Neural progenitor cell (in vitro differentiated cells): ENCODE results near the gene LRR1. TPM values are rescaled to one million over a fixed set of nuclear protein-coding genes. Genes with fewer than 3 reads are reported as not detected.

Experiments used
- DNase-seq: peaks from one replicate; pipeline ENCODE4 v3.0.0-alpha.2; 2016; ENCODE audit warnings: low spot score
- H2AFZ ChIP-seq: fragments of 200-600 bp; sonication (generic); replicated peaks from 2 replicates; pipeline ENCODE4 v1.6.1; 2016; ENCODE audit warnings: antibody characterized with exemption
- H3F3A ChIP-seq: fragments of 200-600 bp; sonication (generic); 2 replicates; pipeline ENCODE4 v1.6.1; 2016; ENCODE audit warnings: antibody characterized with exemption, low read depth
- H3K27ac ChIP-seq: fragments of 200-600 bp; sonication (generic); 2 replicates; pipeline ENCODE4 v1.5.1; 2016; ENCODE audit warnings: mild to moderate bottlenecking
- H3K27me3 ChIP-seq: fragments of 200-600 bp; sonication (generic); 2 replicates; pipeline ENCODE4 v1.6.1; 2016; ENCODE audit warnings: mild to moderate bottlenecking, moderate library complexity
- H3K36me3 ChIP-seq: fragments of 200-600 bp; sonication (generic); 2 replicates; pipeline ENCODE4 v1.5.1; 2016
- H3K4me1 ChIP-seq: fragments of 200-600 bp; sonication (generic); 2 replicates; pipeline ENCODE4 v1.6.1; 2016; ENCODE audit warnings: mixed run types
- H3K4me2 ChIP-seq: fragments of 200-600 bp; sonication (generic); 2 replicates; pipeline ENCODE4 v1.6.1; 2016
- H3K4me3 ChIP-seq: fragments of 200-600 bp; sonication (generic); 2 replicates; pipeline ENCODE4 v1.5.1; 2016
- H3K79me2 ChIP-seq: fragments of 200-600 bp; sonication (generic); 2 replicates; pipeline ENCODE4 v1.6.1; 2016; ENCODE audit warnings: low read depth
- H3K9ac ChIP-seq: fragments of 200-600 bp; sonication (generic); 2 replicates; pipeline ENCODE4 v1.6.1; 2016
- H3K9me3 ChIP-seq: fragments of 200-600 bp; sonication (generic); 2 replicates; pipeline ENCODE4 v1.5.1; 2016; ENCODE audit warnings: low read depth
- H4K20me1 ChIP-seq: fragments of 200-600 bp; sonication (generic); 2 replicates; pipeline ENCODE4 v1.6.1; 2016; ENCODE audit warnings: low read depth
- H3K27ac Mint-ChIP-seq: 3 replicates; pipeline ENCODE4 v1.8.0; 2021; ENCODE audit warnings: mixed read lengths
- H3K27me3 Mint-ChIP-seq: 2 replicates; pipeline ENCODE4 v1.8.0; 2022; ENCODE audit warnings: low read depth, mild to moderate bottlenecking, inconsistent platforms, moderate library complexity, mixed read lengths; ENCODE audit not compliant: insufficient read depth
- H3K36me3 Mint-ChIP-seq: 3 replicates; pipeline ENCODE4 v1.8.0; 2021; ENCODE audit warnings: mixed read lengths
- H3K4me1 Mint-ChIP-seq: 3 replicates; pipeline ENCODE4 v1.8.0; 2021; ENCODE audit warnings: mixed read lengths
- H3K4me3 Mint-ChIP-seq: 3 replicates; pipeline ENCODE4 v1.8.0; 2021; ENCODE audit warnings: mild to moderate bottlenecking, moderate library complexity, mixed read lengths
- H3K9me3 Mint-ChIP-seq: 3 replicates; pipeline ENCODE4 v1.8.0; 2020; ENCODE audit warnings: mixed read lengths
- EZH2 ChIP-seq: fragments of 200-600 bp; sonication (generic); IDR thresholded peaks from 2 replicates; pipeline ENCODE4 v1.6.1; 2017; ENCODE audit warnings: antibody characterized with exemption, mild to moderate bottlenecking, moderate library complexity
- EZH2phosphoT487 ChIP-seq: fragments of 200-600 bp; sonication (generic); IDR thresholded peaks from 2 replicates; pipeline ENCODE4 v1.6.1; 2017; ENCODE audit warnings: antibody characterized with exemption
- total RNA-seq: library from RNA; depleted of rRNA; stranded (reverse); fragments of >200 nt; gene quantifications from 2 replicates; pipeline ENCODE4 v1.2.3, GENCODE V29; 2015; ENCODE audit warnings: low replicate concordance
- TF ChIP-seq, protein P1 (sequence below): fragments of 200-600 bp; sonication (generic); IDR thresholded peaks from 2 replicates; pipeline ENCODE4 v1.5.1; 2017; ENCODE audit warnings: antibody characterized with exemption, mild to moderate bottlenecking

Gene LRR1
- total RNA-seq, 1 donor from 2014 or later, result 35.2 TPM

DNA sequence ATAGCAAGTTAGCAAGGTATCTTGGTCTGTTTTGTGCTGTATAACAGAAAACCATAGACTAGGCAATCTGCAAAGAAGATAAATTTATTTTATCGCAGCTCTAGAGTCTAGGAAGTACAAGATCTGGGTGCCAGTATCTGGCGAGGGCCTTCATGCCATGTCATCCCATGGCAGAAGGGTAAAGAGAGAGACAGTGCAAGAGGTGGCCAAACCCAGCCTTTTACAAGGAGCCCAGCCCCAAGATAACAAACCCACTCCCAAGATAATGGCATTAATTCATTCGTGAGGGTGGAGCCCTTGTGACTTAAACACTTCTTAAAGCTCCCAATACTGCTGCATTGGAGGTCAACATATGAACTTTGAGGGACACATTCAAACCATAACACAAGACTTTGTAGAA lies 29.5 kb upstream of the LRR1 start:
- no peak overlapping the region for H3K4me3 ChIP-seq
- peaks cover 13% of the 10 kb centered on the region for H3K36me3 ChIP-seq
- H3K9ac ChIP-seq, result no peak overlapping the region
- Mint-ChIP-seq H3K4me1 (no peaks in the 10 kb centered on the region), H3K27me3 (no peaks in the 10 kb centered on the region), H3K9me3 (peaks cover 2% of the 10 kb centered on the region), H3K4me3 (no peak overlapping the region), H3K27ac (no peak overlapping the region), H3K36me3 (peaks cover 26% of the 10 kb centered on the region)
- H2AFZ ChIP-seq, result no peak overlapping the region
- no peaks in the 10 kb centered on the region for H3K79me2 ChIP-seq
- no peak overlapping the region for H3K27ac ChIP-seq
- H3K4me2 ChIP-seq, result no peak overlapping the region
- H3F3A ChIP-seq, result no peaks in the 10 kb centered on the region
- H4K20me1 ChIP-seq, result no peaks in the 10 kb centered on the region
- no peak for TF ChIP-seq EZH2
- TF ChIP-seq EZH2phosphoT487, result no peak
- TF ChIP-seq, protein P1, sequence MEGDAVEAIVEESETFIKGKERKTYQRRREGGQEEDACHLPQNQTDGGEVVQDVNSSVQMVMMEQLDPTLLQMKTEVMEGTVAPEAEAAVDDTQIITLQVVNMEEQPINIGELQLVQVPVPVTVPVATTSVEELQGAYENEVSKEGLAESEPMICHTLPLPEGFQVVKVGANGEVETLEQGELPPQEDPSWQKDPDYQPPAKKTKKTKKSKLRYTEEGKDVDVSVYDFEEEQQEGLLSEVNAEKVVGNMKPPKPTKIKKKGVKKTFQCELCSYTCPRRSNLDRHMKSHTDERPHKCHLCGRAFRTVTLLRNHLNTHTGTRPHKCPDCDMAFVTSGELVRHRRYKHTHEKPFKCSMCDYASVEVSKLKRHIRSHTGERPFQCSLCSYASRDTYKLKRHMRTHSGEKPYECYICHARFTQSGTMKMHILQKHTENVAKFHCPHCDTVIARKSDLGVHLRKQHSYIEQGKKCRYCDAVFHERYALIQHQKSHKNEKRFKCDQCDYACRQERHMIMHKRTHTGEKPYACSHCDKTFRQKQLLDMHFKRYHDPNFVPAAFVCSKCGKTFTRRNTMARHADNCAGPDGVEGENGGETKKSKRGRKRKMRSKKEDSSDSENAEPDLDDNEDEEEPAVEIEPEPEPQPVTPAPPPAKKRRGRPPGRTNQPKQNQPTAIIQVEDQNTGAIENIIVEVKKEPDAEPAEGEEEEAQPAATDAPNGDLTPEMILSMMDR, result no peak
- H3K9me3 ChIP-seq, result no peaks in the 10 kb centered on the region
- H3K4me1 ChIP-seq, result no peaks in the 10 kb centered on the region
- DNase-seq, result no peak
- H3K27me3 ChIP-seq, result no peaks in the 10 kb centered on the region

DNA sequence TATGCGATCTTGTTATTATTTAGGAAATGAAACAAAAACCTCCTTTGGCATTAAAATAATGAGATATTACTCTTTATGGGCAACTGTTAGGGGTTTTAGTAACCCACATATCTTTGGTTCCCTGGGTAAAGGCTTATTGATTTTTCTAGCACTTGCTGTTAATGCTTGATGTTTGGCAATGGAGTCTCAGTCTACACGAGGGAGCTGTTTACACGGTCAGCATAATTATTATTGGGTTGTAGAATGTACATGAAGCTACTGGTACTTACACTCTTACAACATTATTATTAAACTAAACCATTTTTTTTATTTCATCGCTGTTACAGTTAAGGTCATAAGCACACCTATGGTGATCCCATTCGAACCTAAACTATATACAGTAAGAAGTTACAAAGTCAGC lies 24.7 kb upstream of the LRR1 start:
- Mint-ChIP-seq H3K36me3 (peaks cover 50% of the 10 kb centered on the region), H3K9me3 (peaks cover 2% of the 10 kb centered on the region)
- no peak for DNase-seq

DNA sequence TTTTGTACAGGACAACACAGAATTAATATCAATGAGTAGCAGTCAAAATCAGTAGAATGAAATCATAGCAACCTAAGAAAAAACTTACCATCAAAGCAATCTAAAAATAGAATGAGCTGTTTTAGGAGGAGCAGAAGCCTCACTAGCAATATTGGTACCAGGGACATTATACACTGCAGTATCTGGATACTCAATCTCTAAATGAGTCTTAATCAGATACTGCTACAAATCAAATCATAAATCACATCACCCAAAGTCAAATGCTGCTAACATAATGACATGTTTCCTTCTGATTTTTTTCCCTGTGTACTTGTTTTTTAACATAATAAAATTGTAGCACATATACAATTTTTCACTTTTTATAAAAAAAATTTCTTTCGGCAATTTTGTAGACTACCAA lies 20.6 kb upstream of the LRR1 start:
- H3K27ac ChIP-seq, result no peak overlapping the region
- H3K36me3 Mint-ChIP-seq, result peaks cover 48% of the 10 kb centered on the region

More for the DNA sequence above, 24.7 kb upstream of the LRR1 start:
- peaks cover 13% of the 10 kb centered on the region for H3K36me3 ChIP-seq
- no peak overlapping the region for H2AFZ ChIP-seq
- H3F3A ChIP-seq, result no peaks in the 10 kb centered on the region
- Mint-ChIP-seq H3K4me3 (no peak overlapping the region), H3K27me3 (no peaks in the 10 kb centered on the region), H3K4me1 (no peaks in the 10 kb centered on the region), H3K27ac (no peak overlapping the region)
- no peaks in the 10 kb centered on the region for H3K4me1 ChIP-seq
- H3K9me3 ChIP-seq, result no peaks in the 10 kb centered on the region
- H3K79me2 ChIP-seq, result peaks cover 6% of the 10 kb centered on the region
- H3K9ac ChIP-seq, result no peak overlapping the region
- no peak overlapping the region for H3K4me2 ChIP-seq
- H3K4me3 ChIP-seq, result no peak overlapping the region
- TF ChIP-seq, protein P1, result no peak
- no peak for TF ChIP-seq EZH2
- TF ChIP-seq EZH2phosphoT487, result no peak
- peaks cover 10% of the 10 kb centered on the region for H4K20me1 ChIP-seq
- no peak overlapping the region for H3K27ac ChIP-seq
- H3K27me3 ChIP-seq, result no peaks in the 10 kb centered on the region

More for the DNA sequence above, 20.6 kb upstream of the LRR1 start:
- DNase-seq, result no peak
- peaks cover 51% of the 10 kb centered on the region for H4K20me1 ChIP-seq
- H3K4me1 Mint-ChIP-seq, result peaks cover 3% of the 10 kb centered on the region
- H3K27ac Mint-ChIP-seq, result no peak overlapping the region
- no peak overlapping the region for H3K4me3 Mint-ChIP-seq
- no peaks in the 10 kb centered on the region for H3K9me3 ChIP-seq
- peaks cover 16% of the 10 kb centered on the region for H3F3A ChIP-seq
- no peaks in the 10 kb centered on the region for H3K4me1 ChIP-seq
- TF ChIP-seq, protein P1, result no peak
- no peak for TF ChIP-seq EZH2
- TF ChIP-seq EZH2phosphoT487, result no peak
- H3K4me2 ChIP-seq, result no peak overlapping the region
- H3K36me3 ChIP-seq, result peaks cover 8% of the 10 kb centered on the region
- no peaks in the 10 kb centered on the region for H3K9me3 Mint-ChIP-seq
- H3K27me3 ChIP-seq, result no peaks in the 10 kb centered on the region
- H3K27me3 Mint-ChIP-seq, result no peaks in the 10 kb centered on the region
- H3K9ac ChIP-seq, result no peak overlapping the region
- no peak overlapping the region for H2AFZ ChIP-seq
- H3K4me3 ChIP-seq, result no peak overlapping the region
- H3K79me2 ChIP-seq, result peaks cover 47% of the 10 kb centered on the region
